ENCODE measurements around the gene OR51B6.
"Not testable (repeated sequence)": the region's sequence is repeated elsewhere in the genome, so short reads cannot be mapped to it uniquely, and the experiment has no call there.

The OR51B6 gene

GRCh38 chr11:5336331-5336730, 15.0 kb upstream of the OR51B6 start:
- H3K27me3 ChIP-seq (replicated peaks; ENCODE audit: control insufficient read depth, insufficient read depth, low read length, poor library complexity, severe bottlenecking) = no peaks in the 10 kb centered on the region
- H3K9me3 ChIP-seq (ENCODE audit: control insufficient read depth, low read length) = no peaks in the 10 kb centered on the region
- H3K4me3 ChIP-seq (ENCODE audit: insufficient read depth, low read depth, low read length, poor library complexity, severe bottlenecking) = no peak overlapping the region
- no peaks in the 10 kb centered on the region for H3K4me1 ChIP-seq (ENCODE audit: control insufficient read depth, insufficient read depth, low read length, poor library complexity, severe bottlenecking)
- H3K27ac ChIP-seq (ENCODE audit: insufficient read depth, low read length, poor library complexity, severe bottlenecking) = no peak overlapping the region
- H3K36me3 ChIP-seq (ENCODE audit: control insufficient read depth, insufficient read depth, low read length) = no peaks in the 10 kb centered on the region
- no peak for DNase-seq

- H3K27me3 ChIP-seq (replicated peaks; ENCODE audit: control insufficient read depth, insufficient read depth, low read length, poor library complexity, severe bottlenecking); H3K36me3 ChIP-seq (ENCODE audit: control insufficient read depth, insufficient read depth, low read length); DNase-seq; H3K4me3 ChIP-seq (ENCODE audit: insufficient read depth, low read depth, low read length, poor library complexity, severe bottlenecking); H3K27ac ChIP-seq (ENCODE audit: insufficient read depth, low read length, poor library complexity, severe bottlenecking); H3K9me3 ChIP-seq (ENCODE audit: control insufficient read depth, low read length); H3K4me1 ChIP-seq (ENCODE audit: control insufficient read depth, insufficient read depth, low read length, poor library complexity, severe bottlenecking): not testable (repeated sequence)
These were observed 14.1 kb upstream of the OR51B6 start for GRCh38 chr11:5337253-5337652.

- H3K36me3 ChIP-seq (ENCODE audit: control insufficient read depth, insufficient read depth, low read length) = no peaks in the 10 kb centered on the region
- H3K4me3 ChIP-seq (ENCODE audit: insufficient read depth, low read depth, low read length, poor library complexity, severe bottlenecking) = no peak overlapping the region
- no peaks in the 10 kb centered on the region for H3K9me3 ChIP-seq (ENCODE audit: control insufficient read depth, low read length)
- H3K27me3 ChIP-seq (replicated peaks; ENCODE audit: control insufficient read depth, insufficient read depth, low read length, poor library complexity, severe bottlenecking) = no peaks in the 10 kb centered on the region
- no peaks in the 10 kb centered on the region for H3K4me1 ChIP-seq (ENCODE audit: control insufficient read depth, insufficient read depth, low read length, poor library complexity, severe bottlenecking)
- DNase-seq = no peak
- H3K27ac ChIP-seq (ENCODE audit: insufficient read depth, low read length, poor library complexity, severe bottlenecking) = no peak overlapping the region
These were observed 11.5 kb upstream of the OR51B6 start for GRCh38 chr11:5339771-5340322.

DNA sequence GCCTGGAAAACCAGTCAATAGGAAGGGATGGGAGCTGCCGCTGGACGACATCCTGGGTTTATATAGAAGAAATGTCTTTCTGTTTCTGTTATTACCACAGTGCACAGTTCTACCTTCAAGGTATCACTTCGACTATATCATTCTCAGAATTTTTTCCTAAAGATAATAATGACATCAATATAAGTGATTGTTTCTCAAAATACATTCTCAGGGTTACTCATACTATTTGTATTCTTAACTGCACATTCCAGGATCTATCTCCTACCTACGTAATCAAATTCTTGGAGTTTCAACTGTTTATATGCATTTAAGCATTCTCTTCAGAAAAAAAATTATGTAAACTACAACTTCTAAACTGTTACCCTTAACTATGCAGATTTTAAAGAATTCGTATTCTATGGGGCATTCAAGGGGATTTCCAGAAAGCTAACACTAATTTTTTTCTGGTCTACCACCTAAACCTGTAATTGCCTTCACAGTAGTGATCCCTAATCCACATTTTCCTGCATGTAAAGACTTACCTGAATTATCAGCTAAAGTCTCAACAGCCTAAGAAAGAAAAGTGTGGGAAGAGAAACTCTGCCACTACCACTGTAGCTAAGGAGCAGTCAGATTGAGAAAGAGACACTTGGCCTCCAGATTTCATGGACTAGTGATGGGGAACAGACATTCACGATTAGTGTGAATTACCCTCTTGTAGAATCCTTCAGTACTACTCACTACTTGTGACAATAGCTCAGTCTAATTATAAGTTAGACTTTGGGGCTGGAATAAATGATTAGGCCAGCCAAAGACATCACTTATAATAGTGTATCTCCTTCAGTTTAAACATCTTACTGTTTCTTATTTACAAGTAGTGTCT, 7.6 kb upstream of the OR51B6 start, which contains the start of gene OR51B5:
Gene OR51B5 (minus strand): TSS at position 51 of the 862 bp plus-strand sequence. CDS start 0 bp downstream, at position 51.
- H3K27me3 ChIP-seq (replicated peaks; ENCODE audit: control insufficient read depth, insufficient read depth, low read length, poor library complexity, severe bottlenecking) = no peaks in the 10 kb centered on the region

DNA sequence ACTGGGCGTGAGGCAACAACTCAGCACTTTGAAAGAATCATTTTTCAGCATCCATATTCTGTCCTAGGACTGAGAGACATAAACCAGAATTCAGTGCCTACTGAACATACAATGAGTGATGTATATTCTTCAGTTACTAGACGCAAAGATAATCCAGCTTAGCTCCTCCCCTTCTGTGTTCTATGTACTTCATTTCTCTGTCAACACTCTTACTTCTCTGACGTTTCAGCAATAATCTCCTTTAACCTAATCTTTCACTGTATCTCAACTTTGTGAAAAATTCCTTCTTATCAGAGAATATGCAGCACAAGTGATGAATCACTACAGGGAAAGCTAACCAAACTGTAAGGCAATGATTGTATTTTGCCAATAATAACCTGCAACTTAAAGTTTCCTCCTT, 5.5 kb upstream of the OR51B6 start:
- Histone ChIP-seq H3K4me1 (ENCODE audit: control insufficient read depth, insufficient read depth, low read length, poor library complexity, severe bottlenecking) (no peaks in the 10 kb centered on the region), H3K36me3 (ENCODE audit: control insufficient read depth, insufficient read depth, low read length) (no peaks in the 10 kb centered on the region), H3K4me3 (ENCODE audit: insufficient read depth, low read depth, low read length, poor library complexity, severe bottlenecking) (no peak overlapping the region), H3K27me3 (replicated peaks; ENCODE audit: control insufficient read depth, insufficient read depth, low read length, poor library complexity, severe bottlenecking) (no peaks in the 10 kb centered on the region), H3K9me3 (ENCODE audit: control insufficient read depth, low read length) (no peaks in the 10 kb centered on the region), H3K27ac (ENCODE audit: insufficient read depth, low read length, poor library complexity, severe bottlenecking) (no peak overlapping the region)
- no peak for DNase-seq

More for the DNA sequence above, 7.6 kb upstream of the OR51B6 start, which contains the start of gene OR51B5:
- H3K36me3 ChIP-seq (ENCODE audit: control insufficient read depth, insufficient read depth, low read length) = no peaks in the 10 kb centered on the region
- H3K9me3 ChIP-seq (ENCODE audit: control insufficient read depth, low read length) = no peaks in the 10 kb centered on the region
- DNase-seq = no peak
- no peaks in the 10 kb centered on the region for H3K4me1 ChIP-seq (ENCODE audit: control insufficient read depth, insufficient read depth, low read length, poor library complexity, severe bottlenecking)
- H3K4me3 ChIP-seq (ENCODE audit: insufficient read depth, low read depth, low read length, poor library complexity, severe bottlenecking) = no peak within 1 kb of the TSS
- no peak within 1 kb of the TSS for H3K27ac ChIP-seq (ENCODE audit: insufficient read depth, low read length, poor library complexity, severe bottlenecking)

- Histone ChIP-seq H3K36me3 (ENCODE audit: control insufficient read depth, insufficient read depth, low read length) (no peaks in the 10 kb centered on the region), H3K9me3 (ENCODE audit: control insufficient read depth, low read length) (no peaks in the 10 kb centered on the region)
- no peak for DNase-seq
These were observed 2.6 kb upstream of the OR51B6 start for GRCh38 chr11:5348551-5349194.

DNA sequence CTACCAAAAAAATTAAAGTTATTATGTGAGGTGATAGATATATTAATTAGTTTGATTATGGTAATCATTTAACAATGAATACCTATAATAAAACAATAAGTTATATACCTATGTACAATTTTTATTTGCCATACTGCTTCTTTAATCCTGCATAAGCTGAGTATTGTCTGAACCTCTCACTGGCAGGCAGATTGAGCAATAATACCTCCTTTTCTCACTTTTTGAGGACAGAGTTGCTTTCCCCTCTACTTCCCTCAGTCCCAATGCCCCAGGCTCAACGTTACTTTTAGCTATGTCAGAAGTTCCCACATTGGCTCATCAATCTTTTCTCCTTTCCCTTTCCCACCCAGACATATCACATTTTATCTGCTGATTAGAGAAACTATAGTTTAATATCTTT, 1.8 kb upstream of the OR51B6 start:
- no peak for DNase-seq
- H3K36me3 ChIP-seq (ENCODE audit: control insufficient read depth, insufficient read depth, low read length) = no peaks in the 10 kb centered on the region
- H3K27ac ChIP-seq (ENCODE audit: insufficient read depth, low read length, poor library complexity, severe bottlenecking) = no peak overlapping the region
- H3K9me3 ChIP-seq (ENCODE audit: control insufficient read depth, low read length) = no peaks in the 10 kb centered on the region
- no peak overlapping the region for H3K4me3 ChIP-seq (ENCODE audit: insufficient read depth, low read depth, low read length, poor library complexity, severe bottlenecking)
- H3K27me3 ChIP-seq (replicated peaks; ENCODE audit: control insufficient read depth, insufficient read depth, low read length, poor library complexity, severe bottlenecking) = no peaks in the 10 kb centered on the region
- H3K4me1 ChIP-seq (ENCODE audit: control insufficient read depth, insufficient read depth, low read length, poor library complexity, severe bottlenecking) = no peaks in the 10 kb centered on the region

More at GRCh38 chr11:5348551-5349194, 2.6 kb upstream of the OR51B6 start:
- no peaks in the 10 kb centered on the region for H3K4me1 ChIP-seq (ENCODE audit: control insufficient read depth, insufficient read depth, low read length, poor library complexity, severe bottlenecking)
- no peak overlapping the region for H3K27ac ChIP-seq (ENCODE audit: insufficient read depth, low read length, poor library complexity, severe bottlenecking)
- H3K27me3 ChIP-seq (replicated peaks; ENCODE audit: control insufficient read depth, insufficient read depth, low read length, poor library complexity, severe bottlenecking) = no peaks in the 10 kb centered on the region
- H3K4me3 ChIP-seq (ENCODE audit: insufficient read depth, low read depth, low read length, poor library complexity, severe bottlenecking) = no peak overlapping the region

DNA sequence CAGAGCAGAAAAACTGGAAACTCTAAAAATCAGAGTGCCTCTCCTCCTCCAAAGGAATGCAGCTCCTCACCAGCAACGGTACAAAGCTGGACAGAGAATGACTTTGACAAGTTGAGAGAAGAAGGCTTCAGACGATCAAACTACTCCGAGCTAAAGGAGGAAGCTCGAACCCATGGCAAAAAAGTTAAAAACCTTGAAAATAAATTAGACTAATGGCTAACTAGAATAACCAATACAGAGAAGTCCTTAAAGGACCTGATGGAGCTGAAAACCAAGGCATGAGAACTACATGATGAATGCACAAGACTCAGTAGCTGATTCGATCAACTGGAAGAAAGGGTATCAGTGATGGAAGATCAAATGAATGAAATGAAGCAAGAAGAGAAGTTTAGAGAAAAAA, 4.7 kb downstream of the OR51B6 start:
- not testable (repeated sequence) for H3K4me1 ChIP-seq (ENCODE audit: control insufficient read depth, insufficient read depth, low read length, poor library complexity, severe bottlenecking); H3K27ac ChIP-seq (ENCODE audit: insufficient read depth, low read length, poor library complexity, severe bottlenecking); H3K36me3 ChIP-seq (ENCODE audit: control insufficient read depth, insufficient read depth, low read length)

DNA sequence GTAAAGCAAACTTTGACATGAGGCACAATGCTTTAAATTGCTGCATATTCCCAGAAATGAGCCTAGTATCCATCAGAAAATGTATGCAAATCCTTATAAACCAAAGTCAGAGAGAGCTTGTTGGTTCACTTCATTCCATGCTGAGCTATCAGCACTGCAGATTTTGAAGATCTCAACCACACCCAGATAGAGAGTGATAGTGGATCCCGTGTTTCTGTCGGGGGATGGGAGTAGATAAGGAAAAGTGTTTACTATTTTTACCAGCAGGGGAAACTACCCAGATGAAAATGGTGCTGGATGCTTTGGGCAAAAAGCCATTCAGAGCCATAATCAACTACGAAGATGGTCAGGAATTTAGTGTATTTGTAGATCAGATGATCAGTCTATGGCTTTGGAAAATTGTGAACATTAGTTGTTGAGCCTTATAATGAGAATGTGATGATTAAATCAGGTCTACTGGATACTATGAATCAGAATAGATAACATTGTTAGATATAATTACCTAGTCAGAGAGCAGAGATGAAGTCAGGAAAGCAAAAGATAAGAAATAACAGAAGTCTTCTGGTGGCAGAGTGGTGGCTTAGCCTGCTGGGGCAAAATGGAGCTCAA, 10.8 kb downstream of the OR51B6 start:
- H3K27ac ChIP-seq (ENCODE audit: insufficient read depth, low read length, poor library complexity, severe bottlenecking) = no peak overlapping the region
- H3K27me3 ChIP-seq (replicated peaks; ENCODE audit: control insufficient read depth, insufficient read depth, low read length, poor library complexity, severe bottlenecking) = no peaks in the 10 kb centered on the region
- H3K4me3 ChIP-seq (ENCODE audit: insufficient read depth, low read depth, low read length, poor library complexity, severe bottlenecking) = no peak overlapping the region
- H3K36me3 ChIP-seq (ENCODE audit: control insufficient read depth, insufficient read depth, low read length) = no peaks in the 10 kb centered on the region
- H3K9me3 ChIP-seq (ENCODE audit: control insufficient read depth, low read length) = no peaks in the 10 kb centered on the region
- H3K4me1 ChIP-seq (ENCODE audit: control insufficient read depth, insufficient read depth, low read length, poor library complexity, severe bottlenecking) = no peaks in the 10 kb centered on the region
- no peak for DNase-seq

More for the DNA sequence above, 4.7 kb downstream of the OR51B6 start:
- not testable (repeated sequence) for DNase-seq; H3K9me3 ChIP-seq (ENCODE audit: control insufficient read depth, low read length); H3K4me3 ChIP-seq (ENCODE audit: insufficient read depth, low read depth, low read length, poor library complexity, severe bottlenecking); H3K27me3 ChIP-seq (replicated peaks; ENCODE audit: control insufficient read depth, insufficient read depth, low read length, poor library complexity, severe bottlenecking)

All from effector memory CD4-positive, alpha-beta T cell (primary cell).